A549 (cell line): Measurements from ENCODE around the gene RNF121. TPM values are rescaled to one million over a fixed set of nuclear protein-coding genes. Genes with fewer than 3 reads are reported as not detected.
A peak's percentile ranks its signal among the peaks of the same experiment; 100 is the strongest.

Experiments
- ATAC-seq, 2 experiments: fragments of 200-7000 bp in 1 of 2; fragments of >200 bp in 1 of 2; cut with Nextera tagmentation in 1 of 2; cut with Tn5 transposase in 1 of 2; 3 replicates each; pipeline versions ENCODE4 v1.8.0 to v1.9.1; 2018 to 2020; ENCODE audit warnings: mild to moderate bottlenecking in 1 of 2, moderate library complexity in 1 of 2
- CTCF ChIA-PET: fragments of 300-600 bp; sonication (Branson Sonifier 250); formaldehyde crosslinking; extraction: SDS; loops from one replicate; lab custom pipeline; 2021; ENCODE audit warnings: antibody characterized with exemption, inconsistent platforms; lab: Yijun Ruan, JAX
- POLR2A ChIA-PET: fragments of 350-600 bp; formaldehyde crosslinking; extraction: SDS; loops from one replicate; lab custom pipeline; 2021; ENCODE audit warnings: antibody characterized with exemption, inconsistent platforms; lab: Yijun Ruan, JAX
- DNase-seq, 2 experiments: peaks; one replicate each; pipeline versions ENCODE4 v3.0.0 to v3.0.0-alpha.2; 2011 to 2016; ENCODE audit warnings: low read depth in 1 of 2, low spot score in 1 of 2
- FAIRE-seq: peaks from 2 replicates; lab custom pipeline; 2011; peaks lifted over from hg19 to GRCh38; lab: Jason Lieb, UNC
- H3K27ac ChIP-seq, 2 experiments: fragments of >200 bp; sonication (Bioruptor Twin); formaldehyde crosslinking; 3 replicates each; pipeline ENCODE4 v1.5.1; 2016 to 2017
- H3K4me1 ChIP-seq: fragments of >200 bp; sonication (Bioruptor Twin); formaldehyde crosslinking; 3 replicates; pipeline ENCODE4 v1.6.1; 2016
- H3K4me2 ChIP-seq: fragments of >200 bp; sonication (Bioruptor Twin); formaldehyde crosslinking; 3 replicates; pipeline ENCODE4 v1.6.1; 2016
- H3K4me3 ChIP-seq: fragments of >200 bp; sonication (Bioruptor Twin); formaldehyde crosslinking; 3 replicates; pipeline ENCODE4 v1.5.1; 2016
- H3K9me3 ChIP-seq: fragments of >200 bp; sonication (Bioruptor Twin); formaldehyde crosslinking; 3 replicates; pipeline ENCODE4 v1.6.1; 2016
- ATOH8 ChIP-seq: fragments of 250-450 bp; sonication (Bioruptor Pico); IDR thresholded peaks from 2 replicates; pipeline ENCODE4 v1.5.0; 2020; ENCODE audit warnings: low read depth, mild to moderate bottlenecking, moderate library complexity
- CBX8 ChIP-seq: fragments of 200-600 bp; sonication (generic); IDR thresholded peaks from 2 replicates; pipeline ENCODE4 v1.6.1; 2016
- CHD4 ChIP-seq: fragments of 200-600 bp; sonication (generic); IDR thresholded peaks from 2 replicates; pipeline ENCODE4 v1.6.1; 2016; ENCODE audit warnings: antibody characterized with exemption, mild to moderate bottlenecking, borderline replicate concordance
- CTCF ChIP-seq: fragments of >200 bp; sonication (Bioruptor Twin); formaldehyde crosslinking; IDR thresholded peaks from 3 replicates; pipeline ENCODE4 v1.5.1; 2016
- EHMT2 ChIP-seq: fragments of 200-600 bp; sonication (generic); IDR thresholded peaks from 2 replicates; pipeline ENCODE4 v1.6.1; 2016; ENCODE audit warnings: antibody characterized with exemption, low read depth, mild to moderate bottlenecking, moderate library complexity
- ESRRA ChIP-seq: fragments of 150-350 bp; IDR thresholded peaks from 2 replicates; pipeline ENCODE4 v1.6.1; 2014; ENCODE audit warnings: mild to moderate bottlenecking, low read length, borderline replicate concordance
- FOSB ChIP-seq: fragments of 250-450 bp; sonication (Bioruptor Pico); IDR thresholded peaks from 2 replicates; pipeline ENCODE4 v1.5.0; 2020; ENCODE audit warnings: mild to moderate bottlenecking, moderate library complexity
- GATA3 ChIP-seq: IDR thresholded peaks from 2 replicates; pipeline ENCODE4 v1.6.1; 2012; ENCODE audit warnings: borderline replicate concordance
- HEYL ChIP-seq: fragments of 250-450 bp; sonication (Bioruptor Pico); IDR thresholded peaks from 2 replicates; pipeline ENCODE4 v1.8.0; 2021; ENCODE audit warnings: mild to moderate bottlenecking, moderate library complexity
- JUNB ChIP-seq: fragments of >200 bp; sonication (Bioruptor Twin); formaldehyde crosslinking; IDR thresholded peaks from 2 replicates; pipeline ENCODE4 v1.6.1; 2016
- KDM1A ChIP-seq: fragments of 200-600 bp; sonication (generic); IDR thresholded peaks from 2 replicates; pipeline ENCODE4 v1.6.1; 2016; ENCODE audit warnings: low read depth, mild to moderate bottlenecking
- MAFK ChIP-seq: fragments of 450-650 bp; IDR thresholded peaks from 2 replicates; pipeline ENCODE4 v1.6.1; 2014; ENCODE audit not compliant: partially characterized antibody
- RAD21 ChIP-seq, 2 experiments: fragments of >200 bp in 1 of 2; sonication (Bioruptor Twin) in 1 of 2; formaldehyde crosslinking in 1 of 2; IDR thresholded peaks in 1 of 2; conservative IDR thresholded peaks in 1 of 2; 2 replicates in 1 of 2; 3 replicates in 1 of 2; pipeline ENCODE4 v1.6.1; 2012 to 2018; ENCODE audit warnings: inconsistent platforms in 1 of 2
- RARB ChIP-seq: fragments of 250-450 bp; sonication (Bioruptor Pico); IDR thresholded peaks from 2 replicates; pipeline ENCODE4 v1.8.0; 2021; ENCODE audit warnings: mild to moderate bottlenecking, moderate library complexity
- RCOR1 ChIP-seq: fragments of 150-350 bp; IDR thresholded peaks from 2 replicates; pipeline ENCODE4 v1.6.1; 2014; ENCODE audit warnings: antibody characterized with exemption, low read length, low read depth
- RFX5 ChIP-seq: fragments of 450-650 bp; IDR thresholded peaks from 2 replicates; pipeline ENCODE4 v1.7.1; 2014; ENCODE audit warnings: antibody characterized with exemption, mild to moderate bottlenecking, moderate library complexity
- SMC3 ChIP-seq: fragments of >200 bp; sonication (Bioruptor Twin); formaldehyde crosslinking; IDR thresholded peaks from 3 replicates; pipeline ENCODE4 v1.6.1; 2018; ENCODE audit warnings: inconsistent platforms
- ZC3H11A ChIP-seq: fragments of 450-650 bp; IDR thresholded peaks from 2 replicates; pipeline ENCODE4 v1.6.1; 2014; ENCODE audit warnings: antibody characterized with exemption, mild to moderate bottlenecking
- ZFP36 ChIP-seq: fragments of 450-650 bp; IDR thresholded peaks from 2 replicates; pipeline ENCODE4 v1.6.1; 2014; ENCODE audit warnings: borderline replicate concordance; ENCODE audit not compliant: partially characterized antibody
- ZSCAN20 ChIP-seq: fragments of 250-450 bp; sonication (Bioruptor Pico); IDR thresholded peaks from 2 replicates; pipeline ENCODE4 v1.8.0; 2022; ENCODE audit warnings: mild to moderate bottlenecking, moderate library complexity
- WGBS: methylation state at CpG from one replicate; pipeline ENCODE4 v1.1.6; 2017; ENCODE audit errors: missing lambda C conversion rate; 5-methylcytosine and 5-hydroxymethylcytosine counted together
- polyA plus RNA-seq, 4 experiments: library from polyadenylated mRNA; depleted of rRNA in 3 of 4; stranded (reverse); fragments of >200 nt; fragmentation: RNase III in 1 of 4; extraction: RNeasy Plus Mini Kit Qiagen cat#74134 plus additional on column Dnase treatment in 1 of 4; gene quantifications; 2 replicates in 3 of 4; 3 replicates in 1 of 4; pipeline ENCODE4 v1.2.3, GENCODE V29; 2011 to 2017

The RNF121 gene
- polyA plus RNA-seq, 2 of the 4 experiments (the other 2 are of a cell fraction): 79.0 to 102 TPM

GRCh38 chr11:71977090-71977489 lies 48.2 kb downstream of the RNF121 start:
- ChIA-PET CTCF (interaction anchor here (0.5 to 4.6 kb wide), 41 partner anchors 10 to 545 kb away, joined by 3 to 60 read pairs (median 4); partner anchors contain the start of genes CLPB, IL18BP, RNF121 and XNDC1N), POLR2A (interaction anchor here (0.7 kb wide), 1 partner anchor 48 kb away, joined by 3 read pairs; the partner anchor contains the start of genes RNF121 and XNDC1N)
- no peak for ATAC-seq
- H3K4me3 ChIP-seq: no peak overlapping the region
- peaks cover 7% of the 10 kb centered on the region; the same call in 1 of the 3 replicates for H3K4me1 ChIP-seq
- H3K9me3 ChIP-seq: no peaks in the 10 kb centered on the region
- DNase-seq: no peak
- FAIRE-seq: no peak
- peak overlapping the region in 1 of 2 experiments; percentile 52; a peak in 2 of 6 replicates for H3K27ac ChIP-seq
- WGBS: 75% methylated on average over 1 of the region's 1 CpG
- TF ChIP-seq ZFP36: no peak
- TF ChIP-seq SMC3: no peak
- TF ChIP-seq RARB (CRISPR knock-in tag): no peak
- TF ChIP-seq CHD4: no peak
- TF ChIP-seq CBX8: no peak
- TF ChIP-seq ZSCAN20 (CRISPR knock-in tag): no peak
- no peak for TF ChIP-seq ESRRA
- no peak for TF ChIP-seq GATA3
- no peak for TF ChIP-seq CTCF
- no peak for TF ChIP-seq RCOR1
- TF ChIP-seq HEYL (CRISPR knock-in tag): no peak
- no peak for TF ChIP-seq FOSB (CRISPR knock-in tag)
- no peak for TF ChIP-seq MAFK
- no peak for TF ChIP-seq KDM1A
- no peak for TF ChIP-seq EHMT2
- TF ChIP-seq JUNB: no peak
- no peak for TF ChIP-seq ATOH8 (CRISPR knock-in tag)
- TF ChIP-seq ZC3H11A: no peak
- H3K4me2 ChIP-seq: no peak overlapping the region

GRCh38 chr11:71977743-71978418 lies 49.0 kb downstream of the RNF121 start:
- Histone ChIP-seq H3K4me2 (no peak overlapping the region), H3K27ac (peak overlapping the region; percentile 35 to 52; a peak in 2 of 6 replicates)
- TF ChIP-seq SMC3 (peak; percentile 68), RAD21 (conservative IDR thresholded peaks at IDR 0.05 in 1 of 2, IDR thresholded peaks at IDR 0.05 in 1 of 2) (peak; percentile 67 to 73), RFX5 (no peak), CTCF (peak; percentile 81)
- TF ChIP-seq, all 56 proteins: peak for 3
- DNase-seq (peak; percentile 44 to 50), FAIRE-seq (no peak), ATAC-seq (peak; percentile 68 to 83; a peak in 4 of 6 replicates)
- 51% methylated on average over 7 of the region's 7 CpGs for WGBS
- Histone ChIP-seq H3K4me1 (peaks cover 7% of the 10 kb centered on the region; the same call in 1 of the 3 replicates), H3K4me3 (no peak overlapping the region), H3K9me3 (no peaks in the 10 kb centered on the region)
- POLR2A ChIA-PET: interaction anchor here (0.7 kb wide), 1 partner anchor 49 kb away, joined by 3 read pairs; the partner anchor contains the start of genes RNF121 and XNDC1N
- CTCF ChIA-PET: interaction anchor here (0.5 to 4.6 kb wide), 45 partner anchors 11 to 544 kb away, joined by 3 to 60 read pairs (median 4); partner anchors contain the start of genes CLPB, IL18BP, RNF121 and XNDC1N
